Measurements from ENCODE around the gene USP9Y. TPM values are rescaled to one million over a fixed set of nuclear protein-coding genes. Genes with fewer than 3 reads are reported as not detected.

USP9Y gene
- total RNA-seq, 1 donor from 2014 or later = 25.4 TPM

DNA sequence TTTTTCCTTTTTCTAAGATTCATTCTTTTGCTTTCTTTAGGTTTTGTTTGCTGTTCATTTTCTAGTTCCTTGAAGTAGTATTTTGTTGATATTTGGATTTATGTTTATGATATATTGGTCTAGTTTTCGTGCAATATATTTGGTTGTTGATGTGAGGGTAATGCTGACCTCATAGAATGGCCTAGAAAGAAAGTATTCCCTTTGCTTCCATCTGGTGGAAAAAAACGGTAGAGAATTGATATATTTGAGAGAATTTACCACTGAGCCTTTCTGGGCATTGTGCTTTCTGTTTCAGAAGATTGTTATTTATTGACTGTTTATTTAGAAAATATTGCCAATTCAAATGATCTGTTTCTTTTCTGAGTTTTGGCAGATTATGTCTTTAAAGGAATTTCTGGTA, 9.4 kb downstream of the USP9Y start:
- TF ChIP-seq, protein P1, sequence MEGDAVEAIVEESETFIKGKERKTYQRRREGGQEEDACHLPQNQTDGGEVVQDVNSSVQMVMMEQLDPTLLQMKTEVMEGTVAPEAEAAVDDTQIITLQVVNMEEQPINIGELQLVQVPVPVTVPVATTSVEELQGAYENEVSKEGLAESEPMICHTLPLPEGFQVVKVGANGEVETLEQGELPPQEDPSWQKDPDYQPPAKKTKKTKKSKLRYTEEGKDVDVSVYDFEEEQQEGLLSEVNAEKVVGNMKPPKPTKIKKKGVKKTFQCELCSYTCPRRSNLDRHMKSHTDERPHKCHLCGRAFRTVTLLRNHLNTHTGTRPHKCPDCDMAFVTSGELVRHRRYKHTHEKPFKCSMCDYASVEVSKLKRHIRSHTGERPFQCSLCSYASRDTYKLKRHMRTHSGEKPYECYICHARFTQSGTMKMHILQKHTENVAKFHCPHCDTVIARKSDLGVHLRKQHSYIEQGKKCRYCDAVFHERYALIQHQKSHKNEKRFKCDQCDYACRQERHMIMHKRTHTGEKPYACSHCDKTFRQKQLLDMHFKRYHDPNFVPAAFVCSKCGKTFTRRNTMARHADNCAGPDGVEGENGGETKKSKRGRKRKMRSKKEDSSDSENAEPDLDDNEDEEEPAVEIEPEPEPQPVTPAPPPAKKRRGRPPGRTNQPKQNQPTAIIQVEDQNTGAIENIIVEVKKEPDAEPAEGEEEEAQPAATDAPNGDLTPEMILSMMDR (IDR thresholded peaks at IDR 0.05; ENCODE audit: unreplicated experiment) = no peak

GRCh38 chrY:12715376-12715775, 14.3 kb downstream of the USP9Y start:
- Mint-ChIP-seq H3K36me3 (ENCODE audit: low read depth, unreplicated experiment) (peaks cover 6% of the 10 kb centered on the region), H3K4me3 (ENCODE audit: unreplicated experiment) (no peak overlapping the region), H3K4me1 (ENCODE audit: unreplicated experiment) (peaks cover 12% of the 10 kb centered on the region), H3K9me3 (ENCODE audit: unreplicated experiment) (no peaks in the 10 kb centered on the region), H3K27me3 (ENCODE audit: unreplicated experiment) (no peaks in the 10 kb centered on the region), H3K27ac (ENCODE audit: unreplicated experiment) (no peak overlapping the region)
- TF ChIP-seq, protein P1 (IDR thresholded peaks at IDR 0.05; ENCODE audit: unreplicated experiment) = no peak
- DNase-seq (ENCODE audit: low spot score) = no peak

More for the DNA sequence above, 9.4 kb downstream of the USP9Y start:
- no peaks in the 10 kb centered on the region for H3K4me1 Mint-ChIP-seq (ENCODE audit: unreplicated experiment)
- peaks cover 3% of the 10 kb centered on the region for H3K36me3 Mint-ChIP-seq (ENCODE audit: low read depth, unreplicated experiment)
- no peaks in the 10 kb centered on the region for H3K27me3 Mint-ChIP-seq (ENCODE audit: unreplicated experiment)
- no peak overlapping the region for H3K27ac Mint-ChIP-seq (ENCODE audit: unreplicated experiment)
- no peak overlapping the region for H3K4me3 Mint-ChIP-seq (ENCODE audit: unreplicated experiment)
- no peaks in the 10 kb centered on the region for H3K9me3 Mint-ChIP-seq (ENCODE audit: unreplicated experiment)
- DNase-seq (ENCODE audit: low spot score) = no peak

DNA sequence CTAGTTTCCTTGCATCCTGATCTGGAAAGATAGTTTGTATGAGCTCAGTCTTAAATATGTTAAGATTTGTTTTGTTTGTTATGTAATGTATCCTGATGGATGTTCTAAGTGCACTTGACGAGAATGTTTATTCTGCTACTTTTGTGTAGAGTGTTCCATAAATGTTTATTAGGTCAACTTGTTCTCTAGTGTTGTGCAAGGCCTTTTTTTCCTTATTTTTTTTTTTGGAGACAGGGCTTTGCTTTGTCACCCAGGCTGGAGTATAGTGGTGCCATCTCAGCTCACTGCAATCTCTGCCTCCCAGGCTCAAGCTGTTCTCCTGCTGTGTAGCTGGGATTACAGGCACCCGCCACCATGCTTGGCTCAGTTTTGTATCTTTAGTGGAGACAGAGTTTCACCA, 28.7 kb downstream of the USP9Y start:
- Mint-ChIP-seq H3K4me3 (ENCODE audit: unreplicated experiment) (no peak overlapping the region), H3K27ac (ENCODE audit: unreplicated experiment) (no peak overlapping the region), H3K9me3 (ENCODE audit: unreplicated experiment) (no peaks in the 10 kb centered on the region), H3K27me3 (ENCODE audit: unreplicated experiment) (peaks cover 3% of the 10 kb centered on the region), H3K4me1 (ENCODE audit: unreplicated experiment) (no peaks in the 10 kb centered on the region), H3K36me3 (ENCODE audit: low read depth, unreplicated experiment) (no peaks in the 10 kb centered on the region)
- DNase-seq (ENCODE audit: low spot score) = no peak
- TF ChIP-seq, protein P1 (IDR thresholded peaks at IDR 0.05; ENCODE audit: unreplicated experiment) = no peak

DNA sequence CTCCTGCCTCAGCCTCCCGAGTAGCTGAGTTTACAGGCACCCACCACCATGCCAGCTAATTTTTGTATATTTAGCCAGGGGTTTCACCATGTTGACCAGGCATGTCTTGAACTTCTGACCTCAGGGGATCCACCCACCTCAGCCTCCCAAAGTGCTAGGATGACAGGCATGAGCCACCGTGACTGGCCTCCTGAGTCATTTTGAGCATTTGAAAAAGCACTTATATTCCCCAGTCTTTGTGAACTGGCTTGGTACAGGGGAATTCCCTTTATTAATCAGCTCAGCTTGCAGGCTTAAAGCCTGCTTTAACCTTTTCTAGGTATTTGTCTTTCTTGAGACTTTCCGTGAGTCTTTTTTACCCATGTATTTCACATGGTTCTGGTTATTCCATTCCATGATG, 32.6 kb downstream of the USP9Y start:
- Mint-ChIP-seq H3K27ac (ENCODE audit: unreplicated experiment) (no peak overlapping the region), H3K4me1 (ENCODE audit: unreplicated experiment) (no peaks in the 10 kb centered on the region), H3K4me3 (ENCODE audit: unreplicated experiment) (no peak overlapping the region), H3K9me3 (ENCODE audit: unreplicated experiment) (no peaks in the 10 kb centered on the region), H3K27me3 (ENCODE audit: unreplicated experiment) (peaks cover 3% of the 10 kb centered on the region), H3K36me3 (ENCODE audit: low read depth, unreplicated experiment) (no peaks in the 10 kb centered on the region)
- no peak for DNase-seq (ENCODE audit: low spot score)
- TF ChIP-seq, protein P1 (IDR thresholded peaks at IDR 0.05; ENCODE audit: unreplicated experiment) = no peak

DNA sequence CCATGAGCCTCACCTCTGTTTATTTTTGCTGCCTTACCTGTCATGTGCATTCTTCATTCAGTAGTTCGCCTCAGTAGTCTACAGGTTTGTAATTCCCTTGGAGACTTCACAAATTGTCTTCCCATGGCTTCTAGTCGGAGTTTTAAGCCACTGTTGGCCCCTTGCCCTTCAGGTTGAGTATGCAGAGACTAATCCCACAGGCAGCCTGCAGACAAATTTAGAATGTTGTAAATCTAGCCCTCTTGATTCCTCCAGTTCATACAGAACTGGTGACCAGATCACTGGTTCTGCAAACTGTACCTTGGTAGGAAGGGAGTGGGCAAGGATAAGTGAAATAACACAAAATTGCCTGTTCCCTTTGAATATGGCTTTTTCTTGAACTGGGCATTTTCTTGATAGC, 33.0 kb downstream of the USP9Y start:
- Mint-ChIP-seq H3K4me3 (ENCODE audit: unreplicated experiment) (no peak overlapping the region), H3K4me1 (ENCODE audit: unreplicated experiment) (no peaks in the 10 kb centered on the region), H3K27ac (ENCODE audit: unreplicated experiment) (no peak overlapping the region), H3K36me3 (ENCODE audit: low read depth, unreplicated experiment) (no peaks in the 10 kb centered on the region), H3K9me3 (ENCODE audit: unreplicated experiment) (no peaks in the 10 kb centered on the region), H3K27me3 (ENCODE audit: unreplicated experiment) (peaks cover 3% of the 10 kb centered on the region)
- no peak for DNase-seq (ENCODE audit: low spot score)
- TF ChIP-seq, protein P1 (IDR thresholded peaks at IDR 0.05; ENCODE audit: unreplicated experiment) = no peak

All from endothelial cell (in vitro differentiated cells).